HUDEP-2 (cell line): ENCODE results near the gene NUP62.

ENCODE experiments used
- DNase-seq, 76 experiments: peaks; one replicate each; lab custom pipeline; 2025; ENCODE audit not compliant: unreplicated experiment in 76 of 76; lab: John Stamatoyannopoulos, UW

The NUP62 gene

DNA sequence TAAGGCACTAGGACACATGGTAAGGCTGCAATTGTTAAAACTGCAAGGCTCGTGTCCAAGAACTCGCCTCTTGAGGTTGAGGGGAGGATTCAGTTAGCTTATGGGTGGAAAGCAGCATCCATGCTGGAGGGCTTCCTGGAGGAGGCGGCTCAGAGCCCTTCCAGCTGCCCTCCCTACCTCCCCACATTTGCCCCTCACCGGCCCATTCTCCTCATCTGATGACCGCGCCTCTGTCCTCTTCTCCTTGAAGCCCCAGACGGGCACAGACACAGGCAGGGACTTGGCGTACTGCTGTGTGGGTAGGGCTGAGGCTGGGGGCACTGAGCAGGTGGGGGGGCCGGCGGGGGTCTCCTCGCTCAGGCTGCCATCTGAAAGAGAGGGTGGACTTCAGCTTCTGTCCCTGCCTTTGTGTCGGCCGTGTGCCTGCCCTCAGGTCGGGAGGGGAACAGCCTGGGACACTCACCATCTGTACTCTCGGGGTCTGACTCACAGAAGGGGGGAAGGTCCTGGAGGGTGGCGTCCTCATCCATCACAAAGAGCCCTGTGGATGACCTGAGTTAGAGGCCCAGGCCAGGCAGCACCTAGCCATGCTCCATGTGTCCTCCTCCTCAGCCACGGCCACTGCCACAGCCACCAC lies 57.8 kb downstream of the NUP62 start:
- DNase-seq, result no peak

DNA sequence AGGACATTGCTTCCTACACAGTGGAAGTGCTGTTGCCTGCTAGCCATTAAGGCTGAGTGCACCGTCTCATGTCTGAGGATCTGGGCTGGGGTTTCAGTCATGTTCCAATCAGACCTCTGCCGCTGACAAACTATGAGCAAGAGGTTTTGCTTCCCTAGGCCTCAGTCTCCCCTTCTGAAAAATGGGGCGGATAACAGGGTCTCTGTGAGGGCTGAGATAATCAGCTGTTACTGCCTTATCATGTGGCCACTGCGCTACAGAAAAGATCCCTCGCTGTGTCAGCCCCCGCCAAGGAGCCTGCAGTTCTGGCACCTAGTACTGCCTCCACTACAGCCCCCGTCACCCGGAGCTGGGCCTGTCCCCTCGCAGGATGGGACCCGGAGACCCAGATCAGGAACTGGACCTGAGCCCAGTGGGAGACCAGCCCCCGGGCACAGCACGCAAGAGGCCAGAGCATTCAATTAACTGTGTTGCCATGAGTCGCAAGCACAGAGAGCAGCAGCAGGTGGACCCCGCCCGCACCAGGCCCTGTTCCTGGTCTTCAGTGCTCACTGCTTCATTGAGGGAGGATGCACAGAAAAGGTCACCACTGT lies 58.9 kb downstream of the NUP62 start:
- peak in 58 of 76 experiments; percentile 25 to 93 (median 64) for DNase-seq

- DNase-seq, result peak; percentile 87 to 100 (median 99)
Measured at GRCh38 chr19:49869484-49870308, 59.6 kb downstream of the NUP62 start.

DNA sequence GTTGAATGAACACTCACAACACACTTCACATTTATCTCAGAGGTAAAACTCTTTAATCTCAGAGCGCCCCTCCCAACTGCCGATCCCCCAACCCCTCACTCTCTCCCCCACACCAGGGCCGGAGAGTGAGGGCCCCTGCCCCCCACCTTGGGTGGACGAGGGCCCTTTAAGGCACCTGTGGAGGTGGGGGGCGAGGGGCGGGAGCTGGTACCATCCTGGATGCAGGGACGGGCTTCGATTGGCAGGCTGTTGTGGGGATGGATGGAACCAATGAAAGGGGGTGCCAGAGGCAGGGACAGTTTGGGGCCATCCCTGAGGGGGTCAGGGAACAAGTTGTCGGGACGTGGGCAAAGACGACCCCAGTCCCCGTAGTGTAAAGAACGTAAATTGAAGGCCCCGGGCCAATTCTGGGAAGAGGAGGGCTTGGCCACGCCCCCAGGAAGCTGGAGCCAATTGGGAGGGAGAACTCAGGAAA lies 60.3 kb downstream of the NUP62 start:
- DNase-seq, result peak in 3 of 76 experiments; percentile 79 to 95 (median 85)

GRCh38 chr19:49866933-49867782 lies 62.1 kb downstream of the NUP62 start, which contains the start of gene PNKP:
PNKP (minus strand) TSS chr19:49867576; CDS start chr19:49867204, 372 bp downstream.
- peak in 75 of 76 experiments; percentile 70 to 99 (median 92) for DNase-seq

DNA sequence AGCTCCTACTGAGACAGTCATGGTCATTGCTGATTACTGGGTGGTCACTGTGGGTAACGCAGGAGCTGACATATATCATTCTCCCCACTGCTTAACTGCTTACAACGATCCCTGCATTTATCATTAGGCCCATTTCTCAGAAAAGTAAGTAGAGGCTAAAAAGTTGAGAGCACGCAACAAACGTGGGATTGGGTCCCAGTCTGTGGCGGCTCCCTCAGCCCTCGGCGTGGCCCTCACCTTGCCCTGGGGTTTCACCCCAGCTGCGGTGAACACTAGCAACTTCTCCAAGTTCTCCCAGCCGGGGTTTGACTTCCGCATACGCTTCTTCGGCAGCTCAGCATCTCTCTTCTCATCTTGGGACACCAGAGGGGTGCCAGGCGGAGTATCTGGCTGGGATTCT lies 64.4 kb downstream of the NUP62 start:
- no peak for DNase-seq

- no peak for DNase-seq
Measured at GRCh38 chr19:49863935-49864320, 65.4 kb downstream of the NUP62 start.

DNA sequence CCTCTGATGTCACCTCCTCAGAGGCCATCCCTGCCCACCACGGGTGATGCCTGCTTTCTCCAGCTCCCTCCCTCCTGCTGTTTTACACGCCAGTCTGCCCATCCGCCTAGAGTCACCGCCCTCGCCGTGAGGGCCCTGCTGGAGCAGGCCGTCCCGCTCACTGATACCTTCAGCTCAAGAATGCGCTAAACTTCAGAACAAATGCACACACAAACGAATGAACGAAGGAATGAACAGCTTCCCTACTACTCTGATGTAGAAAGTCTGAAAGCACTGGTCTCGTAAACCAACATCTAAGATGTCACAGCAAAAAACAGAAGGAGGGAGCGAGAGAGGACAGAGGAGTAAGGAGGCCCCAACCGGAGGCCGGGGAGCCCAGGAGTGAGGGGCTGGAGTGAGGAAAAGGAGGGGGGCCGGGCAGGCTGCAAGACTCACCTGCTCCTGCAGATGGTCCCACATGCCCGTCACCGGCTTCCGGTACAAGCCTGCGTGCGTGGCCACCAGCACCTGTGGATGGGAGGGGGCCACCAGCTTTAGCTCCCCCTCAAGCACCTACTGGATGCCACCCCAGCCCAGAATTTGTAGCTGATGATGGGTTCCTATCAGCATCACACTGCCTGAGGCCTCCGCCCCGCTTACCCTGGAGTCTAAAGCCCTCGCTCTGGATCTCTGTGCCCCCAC lies 65.9 kb downstream of the NUP62 start:
- no peak for DNase-seq

- peak in 32 of 76 experiments; percentile 14 to 65 (median 38) for DNase-seq
Measured at GRCh38 chr19:49862391-49863253, 66.7 kb downstream of the NUP62 start.

- no peak for DNase-seq
Measured at GRCh38 chr19:49861541-49862378, 67.5 kb downstream of the NUP62 start.

GRCh38 chr19:49861107-49861506 lies 68.2 kb downstream of the NUP62 start:
- peak in 4 of 76 experiments; percentile 12 to 44 (median 30) for DNase-seq

- DNase-seq, result no peak
Measured at GRCh38 chr19:49860336-49861102, 68.8 kb downstream of the NUP62 start.

DNA sequence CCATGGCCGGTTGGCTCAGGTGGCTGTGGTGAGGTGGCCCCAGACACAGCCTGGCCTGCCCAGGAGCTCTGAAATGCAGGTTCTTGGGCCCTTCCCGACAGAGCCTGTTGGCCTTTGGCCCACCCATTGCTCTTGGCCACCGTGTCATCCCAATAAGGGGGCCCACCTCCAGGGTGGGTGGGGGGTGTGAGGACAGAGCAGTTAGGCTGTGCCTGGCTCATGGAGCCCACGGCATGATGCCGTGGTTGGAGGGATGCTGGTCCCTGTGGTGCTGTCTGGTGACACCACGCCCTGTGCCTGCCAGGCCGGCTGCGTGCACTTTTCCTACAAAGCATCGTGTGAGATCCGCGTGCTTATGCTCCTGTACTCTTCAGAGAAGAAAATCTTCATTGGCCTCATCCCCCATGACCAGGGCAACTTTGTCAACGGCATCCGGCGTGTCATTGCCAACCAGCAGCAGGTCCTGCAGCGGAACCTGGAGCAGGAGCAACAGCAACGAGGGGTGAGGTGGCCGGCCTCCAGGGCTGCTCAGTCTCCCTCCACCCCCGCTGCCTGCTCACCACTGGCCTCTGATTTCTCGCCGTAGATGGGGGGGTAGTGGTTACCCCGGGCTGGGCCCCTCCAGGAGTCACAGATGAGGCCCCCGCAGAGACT lies 69.5 kb downstream of the NUP62 start:
- no peak for DNase-seq

- no peak for DNase-seq
Measured at GRCh38 chr19:49858088-49858985, 71.0 kb downstream of the NUP62 start.

DNA sequence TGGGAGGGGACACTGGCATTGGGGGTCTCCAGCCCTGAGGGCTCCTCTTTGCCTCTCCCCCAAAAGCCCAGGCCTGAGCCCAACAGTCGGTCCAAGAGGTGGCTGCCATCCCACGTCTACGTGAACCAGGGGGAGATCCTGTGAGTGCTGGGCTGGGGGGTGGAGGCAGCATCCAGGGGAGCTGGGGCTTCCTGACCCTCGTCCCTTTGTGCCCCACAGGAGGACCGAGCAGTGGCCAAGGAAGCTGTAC lies 71.5 kb downstream of the NUP62 start:
- DNase-seq, result no peak
